Panc1 (cell line): Measurements from ENCODE around the gene OGFRL1.

Source experiments
- POLR2AphosphoS5 ChIP-seq: IDR thresholded peaks from 2 replicates; pipeline ENCODE4 v1.6.1; 2012; ENCODE audit warnings: mild to moderate bottlenecking, low read depth, low read length, moderate library complexity
- TCF7L2 ChIP-seq: IDR thresholded peaks from 2 replicates; pipeline ENCODE4 v1.6.1; 2011; ENCODE audit warnings: mild to moderate bottlenecking, low read depth, low read length, inconsistent platforms
- TF ChIP-seq, protein P1 (sequence below): fragments of 450-650 bp; IDR thresholded peaks from 2 replicates; pipeline ENCODE4 v1.5.1; 2017; ENCODE audit warnings: mild to moderate bottlenecking

DNA sequence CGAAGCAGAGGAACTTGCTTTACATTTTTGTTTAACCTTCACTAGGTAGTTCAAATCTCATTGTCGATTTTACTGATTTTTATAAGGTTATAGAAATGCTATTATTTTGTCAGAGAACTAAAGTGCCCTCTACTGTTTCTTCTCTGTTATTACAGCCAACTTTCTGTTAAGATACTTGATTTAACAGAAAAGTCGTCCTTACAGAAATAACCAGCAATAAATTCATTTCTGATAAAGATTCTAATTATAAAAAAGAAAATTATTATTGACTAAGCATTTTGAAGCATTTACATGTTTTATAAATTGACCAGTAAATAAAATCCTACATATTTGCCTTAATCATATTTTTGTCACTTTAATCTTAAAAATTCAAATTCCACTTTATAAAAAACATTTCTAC is 60.8 kb downstream of the OGFRL1 start:
- TF ChIP-seq, protein P1, sequence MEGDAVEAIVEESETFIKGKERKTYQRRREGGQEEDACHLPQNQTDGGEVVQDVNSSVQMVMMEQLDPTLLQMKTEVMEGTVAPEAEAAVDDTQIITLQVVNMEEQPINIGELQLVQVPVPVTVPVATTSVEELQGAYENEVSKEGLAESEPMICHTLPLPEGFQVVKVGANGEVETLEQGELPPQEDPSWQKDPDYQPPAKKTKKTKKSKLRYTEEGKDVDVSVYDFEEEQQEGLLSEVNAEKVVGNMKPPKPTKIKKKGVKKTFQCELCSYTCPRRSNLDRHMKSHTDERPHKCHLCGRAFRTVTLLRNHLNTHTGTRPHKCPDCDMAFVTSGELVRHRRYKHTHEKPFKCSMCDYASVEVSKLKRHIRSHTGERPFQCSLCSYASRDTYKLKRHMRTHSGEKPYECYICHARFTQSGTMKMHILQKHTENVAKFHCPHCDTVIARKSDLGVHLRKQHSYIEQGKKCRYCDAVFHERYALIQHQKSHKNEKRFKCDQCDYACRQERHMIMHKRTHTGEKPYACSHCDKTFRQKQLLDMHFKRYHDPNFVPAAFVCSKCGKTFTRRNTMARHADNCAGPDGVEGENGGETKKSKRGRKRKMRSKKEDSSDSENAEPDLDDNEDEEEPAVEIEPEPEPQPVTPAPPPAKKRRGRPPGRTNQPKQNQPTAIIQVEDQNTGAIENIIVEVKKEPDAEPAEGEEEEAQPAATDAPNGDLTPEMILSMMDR, result peak; percentile 73; the same call in 1 of the 2 replicates
- TF ChIP-seq TCF7L2 (no peak), POLR2AphosphoS5 (no peak)
